HL-60/S4 treated with phorbol 12-myristate 13-acetate at 8.2 ng/mL for 4 days and 3 days (cell line): ENCODE results near the gene ZNF443.
"Not testable (repeated sequence)": the region's sequence is repeated elsewhere in the genome, so short reads cannot be mapped to it uniquely, and the experiment has no call there.

Source experiments
- in situ Hi-C: fragments of 300-500 bp; cut with MboI; formaldehyde crosslinking; loops from 2 replicates; pipeline ENCODE4 v1.15.0; 2022; ENCODE audit warnings: low sequenced_read_pairs

Gene ZNF443

GRCh38 chr19:12440541-12441316 lies at the start of gene ZNF443:
Gene ZNF443, minus strand, starts transcription at chr19:12441021. Its CDS starts 107 bp downstream, at chr19:12440914.
- in situ Hi-C loops, result no loop called here

- in situ Hi-C loops, result not testable (repeated sequence)
Observed at GRCh38 chr19:12486265-12486783, 45.5 kb upstream of the ZNF443 start.

- in situ Hi-C loops, result no loop called here
Observed at GRCh38 chr19:12485571-12485970, 44.8 kb upstream of the ZNF443 start.

GRCh38 chr19:12485052-12485416 lies 44.2 kb upstream of the ZNF443 start:
- in situ Hi-C loops, result no loop called here

- in situ Hi-C loops, result no loop called here
Observed at GRCh38 chr19:12484371-12485051, 43.7 kb upstream of the ZNF443 start, which contains the start of gene ZNF709. Gene ZNF709, minus strand, starts transcription at chr19:12484816. Its CDS starts 159 bp downstream, at chr19:12484657.

GRCh38 chr19:12484011-12484370 lies 43.2 kb upstream of the ZNF443 start:
- in situ Hi-C loops, result no loop called here

- in situ Hi-C loops, result no loop called here
Observed at GRCh38 chr19:12482509-12482886, 41.7 kb upstream of the ZNF443 start.

- in situ Hi-C loops, result no loop called here
Observed at GRCh38 chr19:12481781-12482508, 41.1 kb upstream of the ZNF443 start.

GRCh38 chr19:12478234-12478941 lies 37.6 kb upstream of the ZNF443 start:
- in situ Hi-C loops, result no loop called here

GRCh38 chr19:12467651-12468050 lies 26.8 kb upstream of the ZNF443 start:
- in situ Hi-C loops, result not testable (repeated sequence)

GRCh38 chr19:12465211-12465610 lies 24.4 kb upstream of the ZNF443 start:
- in situ Hi-C loops, result no loop called here

- in situ Hi-C loops, result no loop called here
Observed at GRCh38 chr19:12464769-12465168, 23.9 kb upstream of the ZNF443 start.

- in situ Hi-C loops, result not testable (repeated sequence)
Observed at GRCh38 chr19:12464139-12464538, 23.3 kb upstream of the ZNF443 start.

- in situ Hi-C loops, result no loop called here
Observed at GRCh38 chr19:12453495-12453894, 12.7 kb upstream of the ZNF443 start.

- in situ Hi-C loops, result no loop called here
Observed at GRCh38 chr19:12450844-12451243, 10.0 kb upstream of the ZNF443 start.

GRCh38 chr19:12448808-12449207 lies 8.0 kb upstream of the ZNF443 start:
- in situ Hi-C loops, result no loop called here

- in situ Hi-C loops, result not testable (repeated sequence)
Observed at GRCh38 chr19:12439686-12440540, 908 bp downstream of the ZNF443 start.

- in situ Hi-C loops, result not testable (repeated sequence)
Observed at GRCh38 chr19:12430726-12431299, 10.0 kb downstream of the ZNF443 start.

GRCh38 chr19:12425888-12426274 lies 14.9 kb downstream of the ZNF443 start:
- in situ Hi-C loops, result no loop called here
